SK-N-SH treated with all-trans-retinoic acid at 6 μM for 48 hours (cell line): Measurements from ENCODE around the gene OR6X1.

Experiments used
- ATAC-seq: fragments of 200-7000 bp; cut with Tn5 transposase; 3 replicates; pipeline ENCODE4 v1.9.1; 2020; ENCODE audit warnings: mild to moderate bottlenecking, moderate library complexity
- ARNTL ChIP-seq: fragments of 450-650 bp; formaldehyde crosslinking; IDR thresholded peaks from 2 replicates; pipeline ENCODE4 v1.5.0; 2020; ENCODE audit warnings: low read depth, mild to moderate bottlenecking, moderate library complexity, borderline replicate concordance
- BACH2 ChIP-seq: fragments of 250-450 bp; sonication (Bioruptor Pico); IDR thresholded peaks from 2 replicates; pipeline ENCODE4 v1.9.0; 2021; ENCODE audit warnings: mild to moderate bottlenecking, borderline replicate concordance
- CREB5 ChIP-seq: fragments of 250-450 bp; sonication (Bioruptor Pico); IDR thresholded peaks from 2 replicates; pipeline ENCODE4 v1.5.1; 2020; ENCODE audit warnings: low read depth, mild to moderate bottlenecking, moderate library complexity
- CSDC2 ChIP-seq: fragments of 250-450 bp; sonication (Bioruptor Pico); IDR thresholded peaks from 2 replicates; pipeline ENCODE4 v1.5.0; 2020; ENCODE audit warnings: mild to moderate bottlenecking, moderate library complexity
- CSRNP3 ChIP-seq: fragments of 250-450 bp; sonication (Bioruptor Pico); IDR thresholded peaks from 2 replicates; pipeline ENCODE4 v1.5.1; 2021; ENCODE audit warnings: mild to moderate bottlenecking, moderate library complexity
- ESRRG ChIP-seq: fragments of 250-450 bp; sonication (Bioruptor Pico); IDR thresholded peaks from 2 replicates; pipeline ENCODE4 v1.6.1; 2021; ENCODE audit warnings: mild to moderate bottlenecking
- GLIS3 ChIP-seq: fragments of 250-450 bp; sonication (Bioruptor Pico); IDR thresholded peaks from 2 replicates; pipeline ENCODE4 v1.5.0; 2020; ENCODE audit warnings: mild to moderate bottlenecking, moderate library complexity
- ISL1 ChIP-seq: fragments of 250-450 bp; sonication (Bioruptor Pico); IDR thresholded peaks from 2 replicates; pipeline ENCODE4 v2.1.2; 2022; ENCODE audit warnings: mild to moderate bottlenecking, moderate library complexity
- OSR1 ChIP-seq: fragments of 250-450 bp; sonication (Bioruptor Pico); IDR thresholded peaks from 2 replicates; pipeline ENCODE4 v1.8.0; 2022; ENCODE audit warnings: moderate library complexity, mild to moderate bottlenecking, inconsistent platforms
- PATZ1 ChIP-seq: fragments of 250-450 bp; sonication (Bioruptor Pico); IDR thresholded peaks from 2 replicates; pipeline ENCODE4 v1.8.0; 2020; ENCODE audit warnings: mild to moderate bottlenecking, moderate library complexity, borderline replicate concordance
- POU6F1 ChIP-seq: fragments of 250-450 bp; sonication (Bioruptor Pico); IDR thresholded peaks from 2 replicates; pipeline ENCODE4 v1.8.0; 2021; ENCODE audit warnings: low read depth, mild to moderate bottlenecking, moderate library complexity, borderline replicate concordance
- PPARA ChIP-seq: fragments of 250-450 bp; sonication (Bioruptor Pico); IDR thresholded peaks from 2 replicates; pipeline ENCODE4 v1.5.0; 2020; ENCODE audit warnings: mild to moderate bottlenecking, borderline replicate concordance
- SNAI2 ChIP-seq: fragments of 250-450 bp; sonication (Bioruptor Pico); IDR thresholded peaks from 2 replicates; pipeline ENCODE4 v1.5.0; 2020; ENCODE audit warnings: mild to moderate bottlenecking, moderate library complexity
- TCF4 ChIP-seq: fragments of 250-450 bp; sonication (Bioruptor Pico); IDR thresholded peaks from 2 replicates; pipeline ENCODE4 v1.8.0; 2021; ENCODE audit warnings: mild to moderate bottlenecking, moderate library complexity, borderline replicate concordance
- TOX ChIP-seq: fragments of 250-450 bp; sonication (Bioruptor Pico); IDR thresholded peaks from 2 replicates; pipeline ENCODE4 v1.8.0; 2021; ENCODE audit warnings: mild to moderate bottlenecking, moderate library complexity, borderline replicate concordance
- TSHZ2 ChIP-seq: fragments of 250-450 bp; sonication (Bioruptor Pico); IDR thresholded peaks from 2 replicates; pipeline ENCODE4 v1.5.0; 2020; ENCODE audit warnings: mild to moderate bottlenecking, moderate library complexity
- ZNF565 ChIP-seq: fragments of 450-650 bp; formaldehyde crosslinking; conservative IDR thresholded peaks from 2 replicates; pipeline ENCODE4 v1.5.0; 2020; ENCODE audit warnings: low read depth, mild to moderate bottlenecking, moderate library complexity
- ZNF70 ChIP-seq: fragments of 450-650 bp; formaldehyde crosslinking; IDR thresholded peaks from 2 replicates; pipeline ENCODE4 v1.5.0; 2020; ENCODE audit warnings: mild to moderate bottlenecking, moderate library complexity
- ZNF8 ChIP-seq: fragments of 450-650 bp; formaldehyde crosslinking; IDR thresholded peaks from 2 replicates; pipeline ENCODE4 v1.5.0; 2020; ENCODE audit warnings: mild to moderate bottlenecking, moderate library complexity

The OR6X1 gene

GRCh38 chr11:123754101-123754568 lies at the start of gene OR6X1:
Gene OR6X1 (minus strand): TSS chr11:123754518. CDS start chr11:123754518, 0 bp downstream.
- no peak for ATAC-seq
- TF ChIP-seq ESRRG (CRISPR knock-in tag): no peak
- no peak for TF ChIP-seq PPARA (CRISPR knock-in tag)
- no peak for TF ChIP-seq TCF4 (CRISPR knock-in tag)
- TF ChIP-seq CSDC2 (CRISPR knock-in tag): no peak
- TF ChIP-seq BACH2 (CRISPR knock-in tag): no peak
- no peak for TF ChIP-seq TSHZ2 (CRISPR knock-in tag)
- TF ChIP-seq POU6F1 (CRISPR knock-in tag): no peak
- TF ChIP-seq TOX: no peak

- TF ChIP-seq ZNF565 (CRISPR knock-in tag): no peak
- ATAC-seq: no peak
These were observed 47.4 kb upstream of the OR6X1 start for GRCh38 chr11:123801765-123802164.

- ATAC-seq: no peak
- TF ChIP-seq OSR1 (CRISPR knock-in tag) (no peak), ARNTL (no peak), CREB5 (CRISPR knock-in tag) (no peak), ZNF565 (CRISPR knock-in tag) (no peak), ZNF70 (CRISPR knock-in tag) (no peak), SNAI2 (CRISPR knock-in tag) (no peak), PATZ1 (no peak), BACH2 (CRISPR knock-in tag) (no peak), CSRNP3 (CRISPR knock-in tag) (no peak), TSHZ2 (CRISPR knock-in tag) (no peak), ISL1 (CRISPR knock-in tag) (no peak), POU6F1 (CRISPR knock-in tag) (no peak), GLIS3 (CRISPR knock-in tag) (no peak), CSDC2 (CRISPR knock-in tag) (no peak), ESRRG (CRISPR knock-in tag) (no peak), TCF4 (CRISPR knock-in tag) (no peak), ZNF8 (CRISPR knock-in tag) (no peak)
These were observed 45.7 kb upstream of the OR6X1 start for GRCh38 chr11:123800036-123800435.
